ENCODE results near the gene LRRC1.
A peak's percentile ranks its signal among the peaks of the same experiment; 100 is the strongest.

LRRC1 gene

GRCh38 chr6:53929041-53929820, 134.4 kb downstream of the LRRC1 start:
- DNase-seq, result no peak

GRCh38 chr6:53929821-53930120, 135.0 kb downstream of the LRRC1 start:
- DNase-seq, result no peak

- DNase-seq, result no peak
These were observed 135.5 kb downstream of the LRRC1 start for GRCh38 chr6:53930330-53930729.

- no peak for DNase-seq
These were observed 136.3 kb downstream of the LRRC1 start for GRCh38 chr6:53931086-53931485.

- no peak for DNase-seq
These were observed 137.7 kb downstream of the LRRC1 start for GRCh38 chr6:53932516-53932915.

GRCh38 chr6:53934023-53934422, 139.2 kb downstream of the LRRC1 start:
- DNase-seq, result no peak

- DNase-seq, result no peak
These were observed 142.7 kb downstream of the LRRC1 start for GRCh38 chr6:53937461-53937860.

GRCh38 chr6:53938810-53939209, 144.0 kb downstream of the LRRC1 start:
- no peak for DNase-seq

- no peak for DNase-seq
These were observed 145.0 kb downstream of the LRRC1 start for GRCh38 chr6:53939830-53940229.

GRCh38 chr6:53943395-53943794, 148.6 kb downstream of the LRRC1 start:
- DNase-seq, result no peak

- DNase-seq, result no peak
These were observed 149.3 kb downstream of the LRRC1 start for GRCh38 chr6:53944091-53944490.

- no peak for DNase-seq
These were observed 149.7 kb downstream of the LRRC1 start for GRCh38 chr6:53944543-53944942.

- no peak for DNase-seq
These were observed 151.1 kb downstream of the LRRC1 start for GRCh38 chr6:53945765-53946407.

GRCh38 chr6:53947780-53948179, 153.0 kb downstream of the LRRC1 start:
- DNase-seq, result no peak

- DNase-seq, result no peak
These were observed 156.6 kb downstream of the LRRC1 start for GRCh38 chr6:53951383-53951782.

- peak; percentile 82 for DNase-seq
These were observed 161.4 kb downstream of the LRRC1 start for GRCh38 chr6:53956068-53956711.

GRCh38 chr6:53956804-53957203, 162.0 kb downstream of the LRRC1 start:
- no peak for DNase-seq

- DNase-seq, result no peak
These were observed 164.9 kb downstream of the LRRC1 start for GRCh38 chr6:53959717-53960116.

GRCh38 chr6:53960311-53960710, 165.5 kb downstream of the LRRC1 start:
- DNase-seq, result no peak

GRCh38 chr6:53961679-53962370, 167.0 kb downstream of the LRRC1 start:
- DNase-seq, result no peak

- no peak for DNase-seq
These were observed 167.8 kb downstream of the LRRC1 start for GRCh38 chr6:53962646-53963045.

GRCh38 chr6:53967415-53967814, 172.6 kb downstream of the LRRC1 start:
- DNase-seq, result no peak

All from NCI-H146 (cell line).